GM23248 (cell line): Measurements from ENCODE around the gene SPTBN4.

Experiments
- EZH2 ChIP-seq: fragments of 200-600 bp; sonication (generic); IDR thresholded peaks from 2 replicates; pipeline ENCODE4 v1.6.1; 2018; ENCODE audit warnings: antibody characterized with exemption, mild to moderate bottlenecking; ENCODE audit not compliant: insufficient read depth, poor library complexity, severe bottlenecking
- EZH2phosphoT487 ChIP-seq: fragments of 200-600 bp; sonication (generic); IDR thresholded peaks from 2 replicates; pipeline ENCODE4 v1.6.1; 2018; ENCODE audit warnings: antibody characterized with exemption, moderate library complexity, mild to moderate bottlenecking, low read depth; ENCODE audit not compliant: insufficient read depth

DNA sequence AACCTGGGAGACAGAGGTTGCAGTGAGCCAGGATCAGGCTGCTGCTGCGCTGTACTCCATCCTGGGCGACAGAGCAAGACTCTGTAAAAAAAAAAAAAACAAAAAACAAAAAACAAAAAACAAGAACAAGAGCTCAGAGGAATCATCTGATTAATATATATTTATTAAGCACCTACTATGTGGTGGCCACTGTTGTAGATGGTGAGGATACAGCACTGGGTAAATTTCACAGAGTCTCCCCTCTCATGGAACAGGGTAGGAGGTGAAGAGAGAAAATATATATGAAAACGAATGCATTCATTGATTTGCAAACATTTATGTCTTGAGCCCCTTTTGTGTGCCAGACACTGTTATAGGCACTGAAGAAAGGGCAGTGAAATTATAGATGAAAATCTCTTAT lies 35.1 kb upstream of the SPTBN4 start:
- TF ChIP-seq EZH2 (no peak), EZH2phosphoT487 (no peak)
